ENCODE data around the gene SLC38A7. TPM values are rescaled to one million over a fixed set of nuclear protein-coding genes. Genes with fewer than 3 reads are reported as not detected.

SLC38A7 gene
- total and polyA plus RNA-seq, 2 of the 13 experiments (the other 11 are each of a cell fraction or from before 2014, with no cell fraction given): 13.2 to 14.1 TPM

DNA sequence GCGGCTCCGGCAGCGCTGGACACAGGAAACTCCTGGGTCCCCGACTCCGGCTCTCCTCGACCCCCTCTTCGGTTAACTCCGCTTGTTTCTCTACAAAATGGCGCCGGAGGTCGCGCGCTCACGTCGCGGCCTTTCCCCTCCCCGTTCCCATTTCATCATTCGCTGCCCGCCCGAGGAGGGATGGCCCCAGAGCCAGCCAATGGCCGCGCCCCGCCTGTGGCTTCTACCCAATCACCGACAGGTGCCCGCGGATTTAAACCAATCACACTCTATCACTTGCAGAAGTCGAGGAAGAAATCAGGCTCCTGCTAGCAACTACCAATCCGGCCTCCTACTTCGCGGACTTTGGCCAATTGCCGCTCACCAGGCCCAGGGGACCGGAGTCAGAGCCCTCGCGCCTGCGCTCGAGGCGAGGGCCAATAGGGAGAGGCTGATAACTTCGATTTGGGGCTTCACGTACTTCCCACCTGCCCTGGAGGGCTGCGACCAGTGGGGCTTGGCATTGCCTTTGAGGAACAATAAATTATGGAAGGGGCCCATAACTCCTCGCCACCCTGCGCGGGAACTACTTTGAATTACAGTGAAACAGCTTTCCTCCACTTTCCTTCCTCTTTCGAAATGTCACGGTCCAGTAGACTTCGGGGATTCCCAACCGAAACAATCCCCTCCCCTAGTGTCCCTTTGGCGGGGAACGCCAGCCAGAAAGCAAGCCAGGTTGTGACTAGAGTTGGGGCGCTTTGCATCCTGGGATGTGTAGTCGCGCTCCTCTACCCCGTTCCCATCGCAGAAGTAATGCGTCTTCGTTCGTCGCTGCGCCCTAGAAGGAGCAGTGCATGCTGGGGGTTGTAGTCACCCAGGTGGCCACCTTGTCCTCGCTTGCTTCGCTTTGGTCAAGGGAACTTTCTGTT is 54.6 kb downstream of the SLC38A7 start, which contains the start of gene CNOT1 (continued):
- no peak for TF ChIP-seq FLYWCH1 (CRISPR knock-in tag; IDR thresholded peaks at IDR 0.05)
- peak; percentile 99 for TF ChIP-seq HCFC1 (IDR thresholded peaks at IDR 0.05; ENCODE audit: low read depth, low read length)
- TF ChIP-seq SP4 (CRISPR knock-in tag; IDR thresholded peaks at IDR 0.05): peak; percentile 85
- TF ChIP-seq THAP11 (CRISPR knock-in tag; IDR thresholded peaks at IDR 0.05): peak; percentile 98
- TF ChIP-seq, protein P1, sequence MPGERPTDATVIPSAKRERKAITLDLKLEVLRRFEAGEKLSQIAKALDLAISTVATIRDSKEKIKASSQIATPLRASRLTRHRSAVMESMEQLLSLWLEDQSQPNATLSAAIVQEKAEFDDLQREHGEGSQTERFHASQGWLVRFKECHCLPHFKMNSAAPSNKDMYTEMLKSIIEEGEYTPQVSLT (CRISPR knock-in tag; IDR thresholded peaks at IDR 0.05; ENCODE audit: borderline replicate concordance, low read depth): no peak
- TF ChIP-seq PAWR (CRISPR knock-in tag; IDR thresholded peaks at IDR 0.05; ENCODE audit: borderline replicate concordance): peak; percentile 72; the same call in 1 of the 2 replicates
- TF ChIP-seq CHD2 (IDR thresholded peaks at IDR 0.05; ENCODE audit: low read depth, low read length): peak; percentile 72
- peak; percentile 93 for TF ChIP-seq SRSF1 (optimal IDR thresholded peaks at IDR 0.05; ENCODE audit: low read depth, low read length)
- peak; percentile 71; the same call in 1 of the 2 replicates for TF ChIP-seq EHMT2 (IDR thresholded peaks at IDR 0.05; ENCODE audit: borderline replicate concordance, low read depth, low read length)
- TF ChIP-seq, protein P2, sequence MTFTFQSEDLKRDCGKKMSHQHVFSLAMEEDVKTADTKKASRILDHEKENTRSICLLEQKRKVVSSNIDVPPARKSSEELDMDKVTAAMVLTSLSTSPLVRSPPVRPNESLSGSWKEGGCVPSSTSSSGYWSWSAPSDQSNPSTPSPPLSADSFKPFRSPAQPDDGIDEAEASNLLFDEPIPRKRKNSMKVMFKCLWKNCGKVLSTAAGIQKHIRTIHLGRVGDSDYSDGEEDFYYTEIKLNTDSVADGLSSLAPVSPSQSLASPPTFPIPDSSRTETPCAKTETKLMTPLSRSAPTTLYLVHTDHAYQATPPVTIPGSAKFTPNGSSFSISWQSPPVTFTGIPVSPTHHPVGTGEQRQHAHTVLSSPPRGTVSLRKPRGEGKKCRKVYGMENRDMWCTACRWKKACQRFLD (CRISPR knock-in tag; IDR thresholded peaks at IDR 0.05; ENCODE audit: borderline replicate concordance): peak; percentile 76; the same call in 1 of the 2 replicates
- no peak for TF ChIP-seq TCF7 (IDR thresholded peaks at IDR 0.05; ENCODE audit: low read depth)
- peak; percentile 58 for TF ChIP-seq ATF7-NPFF (CRISPR knock-in tag; IDR thresholded peaks at IDR 0.05; ENCODE audit: low read depth)
- no peak for TF ChIP-seq SMC3 (IDR thresholded peaks at IDR 0.05; ENCODE audit: low read length)
- TF ChIP-seq ZSCAN25 (CRISPR knock-in tag; IDR thresholded peaks at IDR 0.05): peak; percentile 62; the same call in 1 of the 2 replicates
- TF ChIP-seq, protein P3, sequence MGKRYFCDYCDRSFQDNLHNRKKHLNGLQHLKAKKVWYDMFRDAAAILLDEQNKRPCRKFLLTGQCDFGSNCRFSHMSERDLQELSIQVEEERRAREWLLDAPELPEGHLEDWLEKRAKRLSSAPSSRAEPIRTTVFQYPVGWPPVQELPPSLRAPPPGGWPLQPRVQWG (CRISPR knock-in tag; IDR thresholded peaks at IDR 0.05; ENCODE audit: borderline replicate concordance, low read depth): no peak
- TF ChIP-seq EP300 (IDR thresholded peaks at IDR 0.05; ENCODE audit: low read depth in 2 of 2, low read length in 2 of 2): peak; percentile 14 to 41; a peak in 2 of 4 replicates
- peak; percentile 32 for TF ChIP-seq EP300 (CRISPR knock-in tag; IDR thresholded peaks at IDR 0.05; ENCODE audit: borderline replicate concordance)
- no peak for TF ChIP-seq ATAD3A (CRISPR knock-in tag; IDR thresholded peaks at IDR 0.05)
- TF ChIP-seq, protein P4, sequence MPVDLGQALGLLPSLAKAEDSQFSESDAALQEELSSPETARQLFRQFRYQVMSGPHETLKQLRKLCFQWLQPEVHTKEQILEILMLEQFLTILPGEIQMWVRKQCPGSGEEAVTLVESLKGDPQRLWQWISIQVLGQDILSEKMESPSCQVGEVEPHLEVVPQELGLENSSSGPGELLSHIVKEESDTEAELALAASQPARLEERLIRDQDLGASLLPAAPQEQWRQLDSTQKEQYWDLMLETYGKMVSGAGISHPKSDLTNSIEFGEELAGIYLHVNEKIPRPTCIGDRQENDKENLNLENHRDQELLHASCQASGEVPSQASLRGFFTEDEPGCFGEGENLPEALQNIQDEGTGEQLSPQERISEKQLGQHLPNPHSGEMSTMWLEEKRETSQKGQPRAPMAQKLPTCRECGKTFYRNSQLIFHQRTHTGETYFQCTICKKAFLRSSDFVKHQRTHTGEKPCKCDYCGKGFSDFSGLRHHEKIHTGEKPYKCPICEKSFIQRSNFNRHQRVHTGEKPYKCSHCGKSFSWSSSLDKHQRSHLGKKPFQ (CRISPR knock-in tag; IDR thresholded peaks at IDR 0.05; ENCODE audit: insufficient replicate concordance): peak; percentile 77
- no peak; the same call in 1 of the 2 replicates for TF ChIP-seq ESRRA (CRISPR knock-in tag; IDR thresholded peaks at IDR 0.05; ENCODE audit: low read depth)
- TF ChIP-seq, protein P5, sequence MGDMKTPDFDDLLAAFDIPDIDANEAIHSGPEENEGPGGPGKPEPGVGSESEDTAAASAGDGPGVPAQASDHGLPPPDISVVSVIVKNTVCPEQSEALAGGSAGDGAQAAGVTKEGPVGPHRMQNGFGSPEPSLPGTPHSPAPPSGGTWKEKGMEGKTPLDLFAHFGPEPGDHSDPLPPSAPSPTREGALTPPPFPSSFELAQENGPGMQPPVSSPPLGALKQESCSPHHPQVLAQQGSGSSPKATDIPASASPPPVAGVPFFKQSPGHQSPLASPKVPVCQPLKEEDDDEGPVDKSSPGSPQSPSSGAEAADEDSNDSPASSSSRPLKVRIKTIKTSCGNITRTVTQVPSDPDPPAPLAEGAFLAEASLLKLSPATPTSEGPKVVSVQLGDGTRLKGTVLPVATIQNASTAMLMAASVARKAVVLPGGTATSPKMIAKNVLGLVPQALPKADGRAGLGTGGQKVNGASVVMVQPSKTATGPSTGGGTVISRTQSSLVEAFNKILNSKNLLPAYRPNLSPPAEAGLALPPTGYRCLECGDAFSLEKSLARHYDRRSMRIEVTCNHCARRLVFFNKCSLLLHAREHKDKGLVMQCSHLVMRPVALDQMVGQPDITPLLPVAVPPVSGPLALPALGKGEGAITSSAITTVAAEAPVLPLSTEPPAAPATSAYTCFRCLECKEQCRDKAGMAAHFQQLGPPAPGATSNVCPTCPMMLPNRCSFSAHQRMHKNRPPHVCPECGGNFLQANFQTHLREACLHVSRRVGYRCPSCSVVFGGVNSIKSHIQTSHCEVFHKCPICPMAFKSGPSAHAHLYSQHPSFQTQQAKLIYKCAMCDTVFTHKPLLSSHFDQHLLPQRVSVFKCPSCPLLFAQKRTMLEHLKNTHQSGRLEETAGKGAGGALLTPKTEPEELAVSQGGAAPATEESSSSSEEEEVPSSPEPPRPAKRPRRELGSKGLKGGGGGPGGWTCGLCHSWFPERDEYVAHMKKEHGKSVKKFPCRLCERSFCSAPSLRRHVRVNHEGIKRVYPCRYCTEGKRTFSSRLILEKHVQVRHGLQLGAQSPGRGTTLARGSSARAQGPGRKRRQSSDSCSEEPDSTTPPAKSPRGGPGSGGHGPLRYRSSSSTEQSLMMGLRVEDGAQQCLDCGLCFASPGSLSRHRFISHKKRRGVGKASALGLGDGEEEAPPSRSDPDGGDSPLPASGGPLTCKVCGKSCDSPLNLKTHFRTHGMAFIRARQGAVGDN (CRISPR knock-in tag; IDR thresholded peaks at IDR 0.05): peak; percentile 99

All from HepG2 (cell line).